Amniotic stem cell (primary cell): ENCODE data around the gene ERCC6L2.

ENCODE experiments used
- DNase-seq: peaks from one replicate; lab custom pipeline; 2025; lab: John Stamatoyannopoulos, UW

Gene ERCC6L2

DNA sequence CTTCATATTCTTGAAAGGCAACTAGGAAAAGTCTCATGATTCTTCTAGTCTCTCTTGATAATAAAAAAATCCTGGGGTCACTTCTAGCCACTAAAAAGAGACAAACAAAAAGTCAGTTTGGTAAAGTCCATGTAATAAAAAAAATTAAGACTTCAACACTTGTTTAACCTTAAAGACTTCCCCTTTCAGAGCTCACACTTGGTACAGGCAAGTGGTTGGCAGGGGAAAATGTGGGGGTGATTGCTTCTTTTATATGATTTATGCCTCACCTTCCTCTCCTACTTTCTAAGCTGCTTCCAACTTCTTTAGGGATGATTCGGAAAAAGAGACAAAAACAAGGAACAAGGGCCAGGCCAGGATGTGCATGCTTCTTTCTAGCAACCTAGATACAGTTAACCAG is 5.1 kb upstream of the ERCC6L2 start:
- DNase-seq = no peak

DNA sequence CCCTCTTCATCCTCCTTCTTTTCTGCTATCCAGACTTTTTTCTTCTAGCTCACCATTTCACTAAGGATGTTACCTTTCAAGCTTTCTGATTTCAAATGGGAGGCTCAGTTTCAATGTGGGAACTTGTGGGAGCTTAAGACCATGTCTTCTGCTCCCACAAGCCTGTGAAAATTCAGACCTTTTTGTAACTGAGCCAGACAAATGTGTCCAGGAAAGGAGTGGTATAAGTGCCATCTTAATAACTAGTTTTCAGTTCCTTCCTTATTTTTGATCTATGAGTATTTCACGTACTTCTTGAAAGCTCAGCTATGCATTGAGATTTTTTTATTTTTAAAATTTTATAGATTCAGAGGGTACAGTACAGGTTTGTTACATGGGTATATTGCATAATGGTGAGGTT is 4.6 kb upstream of the ERCC6L2 start:
- no peak for DNase-seq

DNA sequence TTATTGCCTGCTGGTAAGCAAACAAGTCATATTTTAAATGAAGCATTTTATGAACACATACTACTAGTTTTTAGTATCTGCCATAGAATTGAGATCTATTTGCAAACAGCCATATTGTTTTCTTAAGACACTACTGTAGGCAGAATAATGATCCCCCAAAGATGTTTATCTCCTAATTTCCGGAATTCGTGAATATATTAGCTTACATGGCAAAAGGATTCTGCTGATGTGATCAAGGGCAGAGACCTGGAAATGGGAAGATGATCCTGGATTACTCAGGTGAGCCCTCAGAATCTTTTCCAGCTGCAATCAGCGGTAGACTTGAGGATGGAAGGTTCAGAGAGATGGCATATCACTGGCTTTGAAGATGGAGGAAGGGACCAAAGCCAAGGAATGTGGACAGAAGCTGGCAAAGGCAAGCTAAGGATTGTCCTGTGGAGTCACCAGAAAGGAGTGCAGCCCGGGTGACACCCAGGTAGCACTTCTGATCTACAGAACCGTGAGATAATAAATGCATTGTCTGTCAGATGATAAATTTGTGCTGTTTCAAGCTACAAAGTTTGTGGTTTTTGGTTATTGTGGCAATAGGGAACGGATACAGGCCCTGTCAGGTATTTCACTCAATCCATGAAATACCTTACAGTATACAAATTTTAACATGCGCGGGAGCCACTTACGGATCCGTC is 1.0 kb upstream of the ERCC6L2 start:
- DNase-seq = no peak

DNA sequence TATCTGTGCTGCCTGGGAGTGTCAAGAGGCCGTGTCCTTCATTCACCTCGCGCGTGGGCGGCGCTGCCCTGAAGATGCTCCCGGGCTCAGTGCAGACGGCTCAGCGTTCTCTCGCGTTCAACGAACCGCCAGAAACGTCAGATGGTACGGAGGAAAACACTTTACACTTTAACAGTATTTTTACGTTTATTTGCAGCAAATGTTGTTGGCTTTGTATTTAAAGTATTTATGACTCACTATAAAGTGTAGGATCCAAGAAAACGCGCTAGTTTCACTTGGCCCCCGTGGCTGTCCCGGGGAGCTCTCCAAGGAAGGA is 544 bp upstream of the ERCC6L2 start:
- DNase-seq = no peak

DNA sequence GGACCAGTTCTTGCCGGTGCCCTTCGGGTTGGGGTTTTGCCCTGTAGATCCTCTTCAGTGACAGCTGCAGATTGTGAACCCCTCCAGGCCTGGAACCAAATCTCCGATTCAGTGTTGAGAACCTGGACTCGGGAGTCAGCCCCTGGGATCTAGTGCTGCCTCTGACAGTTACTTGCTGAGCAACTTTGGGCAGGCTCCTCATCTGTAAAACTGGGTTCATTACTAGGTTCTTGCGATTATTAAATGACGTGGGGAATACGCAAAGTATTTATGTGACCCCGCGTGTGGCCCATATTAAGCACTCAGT is 600 bp downstream of the ERCC6L2 start:
- DNase-seq = no peak

DNA sequence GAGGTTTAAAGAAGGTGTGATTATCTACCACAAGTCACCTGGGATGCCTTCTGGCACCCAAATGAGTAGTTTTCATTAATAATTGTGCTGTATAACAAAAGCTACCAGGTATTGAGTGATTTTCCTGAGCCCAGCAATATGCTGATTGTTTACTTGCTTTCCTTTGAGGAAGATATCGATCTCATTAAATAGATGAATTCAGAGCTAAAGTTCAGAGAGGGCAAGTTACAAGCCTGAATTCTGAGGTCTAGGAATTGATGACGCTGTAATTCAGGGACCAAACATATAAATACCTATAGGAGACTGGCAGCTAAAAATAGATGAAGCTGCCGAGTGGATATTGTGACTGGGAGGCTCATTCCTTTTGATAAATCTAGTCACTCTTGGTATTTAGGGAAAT is 1.1 kb downstream of the ERCC6L2 start:
- no peak for DNase-seq

DNA sequence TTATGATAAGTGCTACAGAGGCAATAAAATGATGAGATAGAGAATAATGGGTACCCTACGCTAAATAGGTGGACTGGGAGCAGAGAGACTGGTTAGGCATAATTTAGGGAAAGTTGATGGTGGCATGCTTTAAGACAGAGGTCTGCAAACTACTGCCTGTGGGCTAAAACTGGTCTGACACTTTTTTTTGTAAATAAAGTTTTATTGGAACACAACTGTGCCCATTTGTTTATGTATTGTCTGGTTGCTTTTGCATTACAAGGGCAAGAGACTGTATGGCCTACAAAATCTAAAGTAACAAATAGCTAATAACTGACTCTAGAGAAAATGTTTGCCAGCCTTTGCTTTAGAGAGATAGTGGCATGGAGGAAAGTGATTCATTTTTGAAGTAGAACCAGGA is 2.5 kb downstream of the ERCC6L2 start:
- DNase-seq = no peak

DNA sequence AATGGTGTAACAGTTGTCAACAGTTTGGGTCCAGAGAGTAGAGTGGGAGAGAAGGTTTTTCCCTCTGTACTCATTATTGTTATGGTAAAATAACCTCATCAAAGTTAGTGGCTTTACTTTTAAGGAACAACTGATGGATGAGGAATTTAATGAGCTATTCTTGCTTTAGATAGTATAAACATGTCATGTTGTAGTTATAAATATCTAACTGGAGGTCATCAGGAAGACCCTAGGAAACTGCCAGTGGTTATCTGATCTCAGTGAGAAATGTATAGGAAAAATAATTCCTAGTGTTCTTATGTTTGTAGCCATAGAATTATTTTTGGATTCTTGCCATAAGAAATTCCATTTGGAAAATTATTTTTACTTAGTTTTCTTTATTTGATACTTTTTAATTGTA is 4.1 kb downstream of the ERCC6L2 start:
- DNase-seq = no peak

DNA sequence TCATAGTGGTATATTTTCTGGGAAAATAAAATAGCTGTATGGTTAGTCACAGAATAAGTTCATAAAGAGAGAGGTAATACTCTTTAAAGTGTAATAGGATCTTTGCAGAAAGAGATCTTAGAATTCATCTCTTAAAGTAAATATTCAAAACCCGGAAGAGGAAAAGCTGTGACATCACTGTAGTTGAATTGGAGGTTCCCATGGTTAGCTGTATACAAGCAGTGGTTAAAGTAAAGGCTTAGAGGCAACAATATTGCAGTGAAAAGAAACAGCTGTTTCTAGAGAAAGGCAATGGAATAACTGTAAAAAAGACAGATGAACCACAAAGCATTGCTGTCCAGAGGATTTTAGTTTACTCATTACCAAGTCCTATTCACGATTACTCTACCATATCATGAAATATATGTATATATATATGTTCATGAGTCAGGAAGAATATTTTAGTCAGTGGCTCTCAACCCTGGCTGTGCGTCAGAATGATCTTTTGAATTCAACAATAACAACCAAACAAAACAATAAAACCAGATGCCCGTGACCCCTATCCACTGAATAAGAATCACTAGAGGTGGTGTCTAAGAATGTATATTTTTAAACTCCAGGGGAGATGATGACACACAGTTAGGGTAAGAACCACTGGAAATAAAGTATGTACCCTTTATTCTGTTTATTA is 4.7 kb downstream of the ERCC6L2 start:
- peak; percentile 38 for DNase-seq

DNA sequence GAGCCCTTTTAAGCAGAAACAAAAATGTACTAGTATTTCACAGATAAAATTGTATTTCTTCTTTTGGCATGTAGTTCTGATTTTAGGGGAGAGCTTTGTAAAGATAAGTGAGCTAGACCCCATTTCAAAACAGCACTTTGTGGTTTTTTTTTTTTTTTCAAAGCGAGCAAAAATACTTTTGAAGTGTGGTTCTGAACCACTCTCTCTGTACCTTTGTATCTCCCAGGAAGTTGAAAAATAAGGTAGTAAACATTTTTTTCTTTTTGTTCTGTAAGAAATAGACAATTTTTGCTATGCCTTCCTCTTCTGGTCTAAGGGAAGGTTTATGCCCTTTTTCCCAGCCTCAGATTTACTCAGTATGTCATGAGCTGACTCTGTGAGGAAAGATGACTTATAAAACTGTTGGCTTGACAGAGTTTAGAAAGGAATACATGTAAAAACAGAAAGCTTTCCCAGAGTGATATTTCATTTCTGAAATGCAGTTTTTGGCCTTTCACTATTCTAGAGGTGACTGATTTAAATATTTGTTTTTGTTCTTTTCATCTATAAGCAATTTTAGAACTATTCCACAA is 12.5 kb downstream of the ERCC6L2 start:
- no peak for DNase-seq

DNA sequence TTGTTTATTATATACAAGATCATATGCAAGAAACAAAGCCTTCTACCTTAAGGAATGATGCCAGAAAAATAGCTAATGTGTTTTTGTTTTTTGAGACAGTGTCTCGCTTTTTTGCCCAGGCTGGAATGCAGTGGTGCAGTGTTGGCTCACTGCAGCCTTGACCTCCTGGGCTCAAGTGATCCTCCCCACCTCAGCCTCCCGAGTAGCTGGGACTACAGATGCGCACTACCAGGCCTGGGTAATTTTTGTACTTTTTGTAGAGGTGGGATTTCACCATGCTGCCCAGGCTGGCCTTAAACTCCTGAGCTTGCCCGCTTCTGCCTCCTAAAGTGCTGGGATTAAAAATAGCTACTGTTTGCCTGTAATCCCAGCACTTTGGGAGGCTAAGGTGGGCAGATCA is 15.1 kb downstream of the ERCC6L2 start:
- DNase-seq = no peak

DNA sequence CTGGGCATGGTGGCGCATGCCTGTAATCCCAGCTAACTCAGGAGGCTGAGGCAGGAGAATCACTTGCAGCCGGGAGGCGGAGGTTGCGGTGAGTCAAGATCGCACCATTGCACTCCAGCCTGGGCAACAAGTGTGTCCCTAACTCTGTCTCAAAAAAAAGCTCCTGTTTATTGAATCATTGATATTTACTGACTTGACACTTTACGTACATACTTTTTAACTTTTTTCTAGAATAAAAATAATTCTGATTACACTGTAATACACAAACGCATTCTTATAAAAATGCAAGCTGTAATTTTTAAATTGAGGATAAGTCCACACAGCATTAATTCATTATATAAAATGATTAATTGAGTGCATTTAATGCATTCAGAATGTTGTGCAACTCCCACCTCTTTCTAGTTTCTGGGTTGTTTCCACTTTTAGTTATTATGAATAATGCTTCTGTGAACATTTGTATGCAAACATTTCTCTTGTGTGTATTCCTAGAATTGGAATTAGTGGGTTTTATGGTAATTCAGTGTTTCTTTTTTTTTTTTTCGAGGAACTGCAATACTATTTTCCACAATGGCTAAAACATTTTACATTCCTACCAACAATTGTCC is 15.7 kb downstream of the ERCC6L2 start:
- no peak for DNase-seq

DNA sequence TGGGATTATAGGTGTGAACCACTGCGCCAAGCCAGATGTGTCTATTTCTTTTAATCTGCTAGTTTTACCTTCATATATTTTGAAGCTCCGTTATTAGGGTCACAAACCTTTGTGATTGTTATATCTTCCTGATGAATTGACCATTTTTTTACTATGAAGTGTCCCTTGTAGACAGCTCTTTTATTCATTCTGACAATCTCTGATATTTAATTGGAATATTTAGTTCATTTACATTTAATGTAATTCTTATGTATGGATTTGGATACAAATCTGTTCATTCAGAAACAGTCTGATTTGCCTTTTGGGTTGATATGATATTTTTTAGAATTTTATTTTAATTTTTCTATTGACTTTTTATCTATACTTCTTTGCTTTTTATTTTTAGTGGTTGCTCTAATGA is 17.2 kb downstream of the ERCC6L2 start:
- DNase-seq = no peak

DNA sequence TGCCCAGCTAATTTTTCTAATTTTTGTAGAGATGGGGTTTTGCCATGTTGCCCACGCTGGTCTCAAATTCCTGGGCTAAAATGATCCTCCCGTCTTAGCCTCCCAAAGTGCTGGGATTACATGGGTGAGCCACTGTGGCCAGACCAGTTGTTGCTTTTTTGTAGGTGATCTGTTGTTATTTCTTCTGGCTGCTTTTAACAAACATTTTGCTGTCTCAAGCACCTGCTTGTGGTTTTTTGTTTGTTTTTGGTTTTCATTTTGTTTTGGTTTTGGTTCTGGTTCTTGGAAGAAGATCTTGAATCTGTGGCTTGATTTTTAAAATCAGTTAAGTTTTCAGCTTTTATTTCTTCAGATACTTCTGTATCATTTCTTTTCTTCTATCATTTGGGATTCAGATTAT is 21.1 kb downstream of the ERCC6L2 start:
- DNase-seq = no peak

DNA sequence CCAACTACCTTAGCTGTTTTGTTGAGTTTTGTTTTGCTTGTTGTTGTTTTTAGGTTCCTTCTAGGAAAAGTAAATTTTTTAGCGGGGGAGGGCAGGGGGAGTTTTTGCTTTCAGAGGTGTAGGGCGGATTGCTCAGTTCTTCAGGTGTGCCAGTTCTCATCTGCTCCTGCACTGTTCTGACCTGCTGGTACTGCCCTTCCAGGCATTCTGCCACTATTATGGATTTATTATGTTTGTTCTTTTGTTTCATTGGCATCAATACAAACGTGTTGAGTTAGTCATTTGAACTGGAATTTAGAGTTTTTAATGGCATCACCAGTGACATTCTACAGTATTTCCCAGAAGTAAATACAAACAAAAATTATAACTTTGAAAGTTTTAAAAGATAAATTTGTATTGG is 26.0 kb downstream of the ERCC6L2 start:
- DNase-seq = no peak

DNA sequence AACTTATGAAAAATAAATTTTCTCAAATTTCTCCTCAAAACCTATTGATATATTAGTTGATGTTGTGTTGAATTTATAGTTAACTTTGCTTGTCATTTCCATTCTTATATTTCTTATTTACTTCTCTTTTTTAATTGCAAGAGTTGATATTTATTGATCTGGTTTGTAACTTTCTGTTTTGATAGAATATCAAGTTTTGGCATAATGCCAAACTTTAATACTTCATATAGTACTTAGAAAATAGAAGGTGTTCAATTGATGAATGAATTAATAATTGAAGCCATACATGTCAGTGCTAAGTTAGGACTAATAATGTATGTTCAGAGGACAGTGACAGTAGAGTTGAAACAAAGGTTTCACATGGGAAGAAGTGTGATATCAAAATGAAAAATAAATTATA is 27.9 kb downstream of the ERCC6L2 start:
- no peak for DNase-seq

DNA sequence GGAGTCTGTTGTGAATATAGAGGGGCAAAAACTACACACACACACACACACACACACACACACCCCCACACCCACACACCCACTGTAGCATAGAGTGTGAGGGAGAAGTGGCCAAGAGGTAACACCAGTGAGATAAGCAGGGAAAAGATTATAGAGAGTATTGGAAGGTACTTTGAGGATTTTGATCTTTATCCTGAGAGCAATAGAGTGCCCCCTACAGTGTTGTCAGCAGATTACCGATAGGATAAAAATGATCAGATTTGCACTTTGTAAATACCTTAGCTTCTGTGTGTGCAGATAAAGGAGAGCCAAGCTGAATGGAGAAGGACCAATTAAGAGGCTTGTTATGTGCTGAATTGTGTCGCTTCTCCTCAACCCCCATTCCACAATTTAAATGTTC is 32.3 kb downstream of the ERCC6L2 start:
- no peak for DNase-seq

DNA sequence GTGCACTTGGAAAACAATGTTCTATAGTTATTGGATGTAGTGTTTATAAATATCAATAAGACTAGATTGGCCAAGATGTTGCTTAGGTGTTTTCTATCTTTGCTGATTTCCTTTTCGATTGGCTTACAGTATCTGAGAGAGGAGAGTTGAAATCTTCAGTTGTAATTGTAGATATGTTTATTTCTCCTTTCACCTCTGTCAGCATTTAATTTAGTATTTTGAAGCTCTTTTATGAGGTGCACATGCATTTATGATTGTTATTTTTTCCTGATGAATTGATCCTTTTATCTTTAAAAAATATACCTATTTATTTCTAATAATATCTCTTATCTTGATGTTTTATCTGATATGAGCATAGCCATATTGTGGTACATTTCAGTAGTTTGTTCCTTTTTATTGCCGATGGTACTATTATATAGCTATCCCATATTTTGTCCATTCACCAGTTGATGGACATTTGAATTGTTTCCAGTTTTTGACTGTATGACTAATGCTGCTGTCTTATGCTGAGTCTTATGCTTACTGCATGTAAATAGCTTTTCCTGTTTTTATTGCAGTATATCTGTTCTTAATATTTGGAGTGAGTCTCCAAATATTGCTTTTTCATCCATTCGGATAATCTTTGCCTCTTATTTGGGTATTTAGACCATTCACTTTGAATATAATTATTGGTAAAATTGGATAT is 34.7 kb downstream of the ERCC6L2 start:
- DNase-seq = no peak

DNA sequence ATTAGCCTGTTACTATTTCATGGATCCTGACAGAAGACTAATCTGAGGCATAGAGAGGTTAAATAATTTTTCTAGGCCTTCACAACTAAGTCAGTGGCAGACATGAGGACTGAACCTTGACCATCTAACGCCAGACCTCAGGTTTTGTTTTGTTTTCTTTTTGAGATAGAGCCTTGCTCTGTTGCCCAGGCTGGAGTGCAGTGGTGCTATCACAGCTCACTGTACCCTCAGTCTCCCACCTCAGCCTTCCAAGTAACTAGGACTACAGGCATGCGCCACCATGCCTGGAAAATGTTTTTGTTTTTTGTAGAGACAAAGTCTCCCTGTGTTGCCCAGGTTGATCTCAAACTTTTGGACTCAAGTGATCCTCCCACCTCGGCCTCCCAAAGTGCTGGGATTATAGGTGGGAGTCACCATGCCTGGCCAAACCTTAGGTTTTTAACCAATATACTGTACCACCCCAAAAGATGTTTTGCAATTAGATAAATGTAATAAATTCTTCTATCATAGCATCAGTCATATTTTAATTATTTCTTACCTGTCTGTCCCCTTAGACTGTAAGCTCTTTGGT is 35.4 kb downstream of the ERCC6L2 start:
- no peak for DNase-seq

DNA sequence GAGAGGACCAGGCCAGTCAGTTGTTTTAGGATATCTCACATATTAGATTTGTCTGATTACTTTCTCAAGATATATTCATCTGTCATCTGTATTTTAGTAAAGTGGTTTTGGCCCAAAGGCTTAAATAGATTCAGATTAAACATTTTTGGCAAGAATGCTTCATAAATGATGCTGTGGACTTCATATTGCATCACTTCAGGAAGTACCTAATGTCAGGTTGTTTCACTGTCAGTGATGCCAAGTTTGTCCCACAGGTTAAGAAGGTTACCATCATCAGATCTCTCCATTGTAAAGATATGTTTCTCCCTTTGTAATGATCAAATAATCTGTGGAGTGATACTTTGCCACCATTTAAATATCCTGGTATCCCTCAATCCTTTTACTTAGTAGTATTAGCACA is 37.3 kb downstream of the ERCC6L2 start:
- DNase-seq = no peak

DNA sequence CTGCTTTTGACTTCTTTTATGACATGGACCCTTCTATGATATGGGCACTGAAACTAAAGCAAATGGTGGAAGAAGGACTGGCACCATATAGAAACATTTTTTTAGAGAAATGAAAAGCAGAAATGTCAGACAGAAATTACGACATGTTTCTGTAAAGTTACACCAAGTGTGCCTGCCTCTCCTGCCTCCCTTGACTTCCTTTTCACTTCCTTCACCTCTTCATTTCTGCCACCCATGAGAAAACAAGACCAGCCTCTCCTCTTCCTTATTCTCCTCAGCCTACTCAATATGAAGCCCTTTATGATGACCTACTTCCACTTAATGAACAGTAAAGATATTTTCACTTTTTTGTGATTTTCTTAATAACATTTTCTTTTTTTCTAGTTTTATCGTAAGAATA is 44.5 kb downstream of the ERCC6L2 start:
- no peak for DNase-seq

DNA sequence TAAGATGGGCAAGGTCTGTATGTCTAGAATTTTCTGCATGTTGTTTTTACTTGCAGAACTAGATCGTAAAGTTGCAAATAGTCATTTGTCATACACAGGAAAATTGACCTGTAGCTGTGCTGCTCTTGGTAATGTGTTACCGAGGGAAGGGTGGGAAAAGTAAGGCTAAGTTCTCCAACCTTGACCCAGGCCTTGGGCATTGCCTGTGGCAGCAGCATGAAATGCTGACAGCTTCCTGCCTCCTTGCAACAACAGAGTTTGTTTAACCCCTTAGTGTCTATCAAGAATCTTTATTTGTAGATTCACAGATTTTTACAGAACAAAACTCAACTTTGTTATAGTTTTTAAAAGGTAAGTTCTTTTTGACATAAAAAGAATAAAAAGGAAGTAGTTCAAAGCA is 48.3 kb downstream of the ERCC6L2 start:
- DNase-seq = no peak

DNA sequence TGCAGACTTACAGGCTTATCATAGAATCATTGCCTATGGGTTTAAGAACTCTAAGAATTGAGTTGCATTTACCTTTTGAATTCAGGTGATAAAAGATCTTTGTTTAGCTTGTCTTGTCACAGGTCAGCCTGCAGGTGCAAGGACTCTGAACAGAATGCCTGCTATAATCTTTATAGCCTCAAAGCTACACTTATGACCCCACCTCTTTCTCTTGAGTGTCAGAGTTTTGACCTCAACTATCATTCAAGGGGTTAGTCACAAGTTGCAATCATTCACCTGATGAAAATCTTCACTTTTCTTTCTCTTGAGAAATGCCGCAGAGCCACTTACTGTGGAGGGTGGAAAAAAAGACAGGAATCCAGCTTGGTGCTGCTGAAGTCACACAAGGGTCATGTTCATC is 49.5 kb downstream of the ERCC6L2 start:
- no peak for DNase-seq
